CMK (cell line): Measurements from ENCODE around the gene SCUBE3.

Source experiments
- DNase-seq: peaks from one replicate; pipeline ENCODE4 v3.0.0-alpha.2; 2010; ENCODE audit warnings: low read depth

The SCUBE3 gene

DNA sequence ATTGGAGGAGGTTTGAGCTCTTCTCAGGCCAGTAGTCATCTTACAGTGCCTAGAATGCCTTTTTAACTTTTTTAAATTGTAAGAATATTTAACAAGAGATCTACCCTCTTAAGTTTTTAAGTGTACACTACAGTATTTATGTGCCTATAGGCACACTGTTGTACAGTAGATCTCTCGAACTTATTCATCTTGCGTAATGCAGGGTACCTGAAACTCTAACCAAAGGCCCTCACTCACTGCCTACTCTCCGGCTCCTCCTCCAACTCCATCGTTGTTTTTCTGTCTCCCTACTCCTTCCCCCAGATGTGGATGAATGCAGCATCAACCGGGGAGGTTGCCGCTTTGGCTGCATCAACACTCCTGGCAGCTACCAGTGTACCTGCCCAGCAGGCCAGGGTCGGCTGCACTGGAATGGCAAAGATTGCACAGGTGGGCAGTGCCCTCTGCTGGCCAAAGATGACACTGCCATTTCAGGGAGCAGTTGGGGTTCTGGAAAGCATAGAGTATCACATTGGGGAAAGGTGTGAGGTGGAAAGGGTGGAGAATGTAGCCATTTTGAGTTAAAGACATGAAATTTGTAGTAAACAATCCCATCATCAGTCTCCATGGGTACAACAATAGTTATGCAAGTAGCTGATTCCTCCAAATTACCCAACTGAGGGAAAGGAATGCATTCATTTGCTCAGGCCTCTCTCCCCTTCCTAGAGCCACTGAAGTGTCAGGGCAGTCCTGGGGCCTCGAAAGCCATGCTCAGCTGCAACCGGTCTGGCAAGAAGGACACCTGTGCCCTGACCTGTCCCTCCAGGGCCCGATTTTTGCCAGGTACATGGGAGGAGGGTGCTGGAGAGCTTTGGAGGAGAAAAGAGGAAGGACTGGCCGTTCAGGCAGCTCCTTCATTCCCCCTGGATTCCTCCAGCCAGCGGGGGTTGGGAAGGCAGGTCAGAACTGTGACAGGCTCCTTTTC, 27.4 kb downstream of the SCUBE3 start:
- DNase-seq: peak; percentile 33

DNA sequence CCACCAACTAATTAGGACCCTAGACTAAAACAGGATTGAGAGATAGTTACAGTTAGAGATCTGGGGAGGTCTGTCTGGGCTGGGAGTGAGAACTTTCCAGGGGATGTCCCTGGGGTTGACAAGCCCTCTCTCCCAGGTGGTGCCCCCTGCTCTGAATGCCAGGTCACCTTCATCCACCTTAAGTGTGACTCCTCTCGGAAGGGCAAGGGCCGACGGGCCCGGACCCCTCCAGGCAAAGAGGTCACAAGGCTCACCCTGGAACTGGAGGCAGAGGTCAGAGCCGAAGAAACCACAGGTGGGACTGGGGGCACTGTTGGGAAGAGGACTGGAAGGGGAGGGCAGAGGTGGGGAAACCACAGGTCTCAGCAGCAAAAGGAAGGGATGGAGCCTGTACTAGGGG, 28.7 kb downstream of the SCUBE3 start:
- DNase-seq: no peak

DNA sequence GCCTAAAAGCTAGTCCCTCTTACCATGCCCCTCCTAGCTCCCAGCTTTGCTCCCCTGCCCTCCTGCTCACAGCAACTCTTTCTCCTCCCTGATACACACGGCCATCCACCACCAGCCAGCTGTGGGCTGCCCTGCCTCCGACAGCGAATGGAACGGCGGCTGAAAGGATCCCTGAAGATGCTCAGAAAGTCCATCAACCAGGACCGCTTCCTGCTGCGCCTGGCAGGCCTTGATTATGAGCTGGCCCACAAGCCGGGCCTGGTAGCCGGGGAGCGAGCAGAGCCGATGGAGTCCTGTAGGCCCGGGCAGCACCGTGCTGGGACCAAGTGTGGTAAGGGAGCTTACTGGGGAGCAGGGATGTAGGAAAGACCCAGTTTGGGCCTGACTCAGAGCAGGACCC, 29.1 kb downstream of the SCUBE3 start:
- no peak for DNase-seq

DNA sequence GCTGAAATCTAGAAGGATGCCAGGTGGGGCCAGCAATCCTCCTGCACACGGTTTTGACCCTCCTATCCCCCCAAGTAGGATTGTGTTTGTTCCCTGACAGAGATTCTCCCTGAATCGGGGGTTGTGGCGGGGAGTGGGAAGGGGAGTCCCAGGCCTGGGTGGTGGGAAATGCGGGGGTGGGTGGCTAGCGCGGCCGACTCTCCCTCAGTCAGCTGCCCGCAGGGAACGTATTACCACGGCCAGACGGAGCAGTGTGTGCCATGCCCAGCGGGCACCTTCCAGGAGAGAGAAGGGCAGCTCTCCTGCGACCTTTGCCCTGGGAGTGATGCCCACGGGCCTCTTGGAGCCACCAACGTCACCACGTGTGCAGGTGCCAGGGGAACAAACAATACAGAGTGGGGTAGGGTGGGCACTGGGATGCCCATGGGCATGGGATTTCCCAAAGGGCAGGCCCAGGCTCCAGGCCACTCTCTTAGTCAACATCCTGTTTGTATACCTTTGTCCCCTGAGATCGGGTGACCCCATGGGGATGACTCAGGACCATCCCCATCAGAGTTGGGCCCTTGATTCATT, 29.7 kb downstream of the SCUBE3 start:
- DNase-seq: no peak

DNA sequence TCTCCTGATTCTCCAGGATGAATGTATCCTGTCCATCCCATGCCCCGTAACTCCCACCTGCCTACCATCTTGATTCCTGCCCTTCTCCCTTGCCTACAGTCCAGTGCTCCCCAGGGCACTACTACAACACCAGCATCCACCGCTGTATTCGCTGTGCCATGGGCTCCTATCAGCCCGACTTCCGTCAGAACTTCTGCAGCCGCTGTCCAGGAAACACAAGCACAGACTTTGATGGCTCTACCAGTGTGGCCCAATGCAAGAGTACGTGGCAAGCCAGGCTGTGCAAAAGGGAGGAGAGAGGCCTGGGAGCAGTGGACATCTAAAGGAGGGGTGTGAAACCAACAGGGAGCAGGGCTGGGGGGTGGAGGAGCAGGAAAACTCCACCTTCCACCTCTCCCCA, 30.8 kb downstream of the SCUBE3 start:
- DNase-seq: no peak

DNA sequence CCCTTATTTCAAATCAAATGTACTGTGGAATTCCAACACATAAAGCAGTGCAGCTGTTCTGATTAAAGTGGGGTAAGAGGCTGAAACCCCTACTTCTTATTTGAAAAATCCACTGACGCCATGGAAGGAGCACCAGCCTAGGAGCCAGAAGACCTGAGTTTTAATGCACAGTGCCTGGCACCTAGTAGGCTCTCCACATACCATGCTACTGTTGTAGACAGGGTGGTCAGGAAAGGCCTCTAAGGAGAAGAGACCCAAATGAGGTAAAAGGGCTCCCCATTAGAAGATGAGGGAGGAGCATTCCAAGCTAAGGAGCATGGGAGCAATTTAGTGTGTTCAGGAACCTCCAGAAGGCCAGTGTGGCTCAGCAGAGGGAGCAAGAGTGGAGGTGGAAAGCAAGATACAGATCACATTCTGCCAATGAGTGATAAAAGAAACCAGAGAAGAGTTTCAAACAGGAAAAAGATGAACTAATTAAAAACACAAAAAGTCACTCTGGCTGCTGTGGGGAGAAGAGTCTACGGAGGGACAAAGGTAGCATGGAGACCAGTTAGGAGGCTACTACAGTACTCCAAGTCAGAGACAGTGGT, 34.0 kb downstream of the SCUBE3 start:
- DNase-seq: no peak

DNA sequence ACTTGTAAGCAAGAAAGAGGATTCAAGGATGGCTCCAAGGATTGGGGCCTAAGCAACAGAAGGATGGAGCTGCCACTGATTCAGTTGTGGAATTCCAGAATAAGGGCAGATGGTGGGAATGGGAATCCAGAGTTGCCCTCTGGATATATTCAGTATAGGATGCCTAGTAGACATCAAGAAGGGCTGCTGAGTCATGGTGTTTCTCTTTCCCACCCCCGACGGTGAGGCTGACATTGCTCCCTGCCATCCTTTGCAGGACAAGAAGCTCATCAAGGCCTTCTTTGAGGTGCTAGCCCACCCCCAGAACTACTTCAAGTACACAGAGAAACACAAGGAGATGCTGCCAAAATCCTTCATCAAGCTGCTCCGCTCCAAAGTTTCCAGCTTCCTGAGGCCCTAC, 34.5 kb downstream of the SCUBE3 start:
- DNase-seq: no peak

DNA sequence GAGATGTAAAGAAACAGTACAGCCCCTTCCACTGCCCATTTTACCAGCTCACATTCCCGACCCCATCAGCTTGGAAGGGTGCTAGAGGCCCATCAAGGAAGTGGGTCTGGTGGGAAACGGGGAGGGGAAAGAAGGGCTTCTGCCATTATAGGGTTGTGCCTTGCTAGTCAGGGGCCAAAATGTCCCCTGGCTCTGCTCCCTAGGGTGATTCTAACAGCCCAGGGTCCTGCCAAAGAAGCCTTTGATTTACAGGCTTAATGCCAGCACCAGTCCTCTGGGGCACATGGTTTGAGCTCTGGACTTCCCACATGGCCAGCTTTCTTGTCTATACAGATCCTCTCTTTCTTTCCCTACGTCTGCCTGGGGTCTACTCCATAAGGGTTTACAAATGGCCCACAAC, 35.2 kb downstream of the SCUBE3 start:
- no peak for DNase-seq

DNA sequence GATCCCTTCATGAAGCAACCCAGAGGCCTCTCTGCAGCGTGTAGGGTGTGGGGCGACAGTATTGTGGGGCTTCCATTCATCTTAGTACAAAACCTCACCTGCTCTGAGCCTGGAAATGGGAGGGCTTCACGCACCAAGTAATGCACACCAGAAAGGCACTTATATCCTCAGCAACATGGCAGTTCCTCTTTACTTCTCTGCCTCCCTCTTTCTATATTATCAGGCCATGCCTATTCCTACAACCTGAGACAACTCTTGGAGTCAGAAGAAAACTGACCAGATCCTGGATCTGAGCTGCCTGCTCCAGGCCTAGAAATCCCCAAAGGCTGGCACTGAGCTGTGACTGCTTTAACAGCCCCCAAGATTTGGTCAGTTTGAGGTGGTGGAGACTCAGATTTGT, 38.2 kb downstream of the SCUBE3 start:
- no peak for DNase-seq

DNA sequence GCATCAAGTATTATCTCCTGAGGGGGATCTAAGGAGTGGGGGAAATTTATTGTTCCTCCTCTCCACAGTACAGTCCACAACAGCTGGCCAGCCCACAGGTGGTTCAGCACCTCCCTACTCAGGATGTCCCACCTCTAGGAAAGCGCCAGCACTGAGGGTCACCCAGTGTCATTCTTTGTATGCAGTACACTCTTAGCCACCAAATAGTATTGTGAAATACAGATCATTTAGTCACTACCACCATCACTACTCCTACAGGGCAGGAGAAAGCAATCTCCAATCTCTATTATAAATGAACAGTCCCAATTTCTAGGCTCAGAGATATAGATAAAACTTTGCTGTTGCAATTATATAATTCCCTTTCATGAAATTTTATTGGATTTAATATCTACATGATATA, 39.5 kb downstream of the SCUBE3 start:
- DNase-seq: no peak

DNA sequence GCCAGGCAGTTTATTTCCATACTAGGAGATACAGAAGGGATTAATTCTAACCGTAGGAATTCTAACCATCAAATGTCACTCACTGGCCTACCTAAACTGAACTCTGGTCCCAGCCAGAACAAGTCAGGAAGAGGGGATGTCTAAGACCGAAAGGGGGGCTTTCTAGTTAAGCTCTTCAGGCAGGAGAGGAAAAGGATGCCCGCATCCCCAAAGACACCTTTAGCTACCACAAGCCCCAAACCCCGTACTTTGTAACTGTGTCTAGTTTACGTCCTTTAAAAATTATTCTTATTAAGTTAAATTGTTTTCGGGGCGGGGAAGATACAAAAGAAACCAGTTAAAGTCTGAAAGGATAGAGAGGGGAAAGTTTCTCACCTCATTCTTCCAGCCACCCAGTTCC, 44.6 kb downstream of the SCUBE3 start:
- no peak for DNase-seq

DNA sequence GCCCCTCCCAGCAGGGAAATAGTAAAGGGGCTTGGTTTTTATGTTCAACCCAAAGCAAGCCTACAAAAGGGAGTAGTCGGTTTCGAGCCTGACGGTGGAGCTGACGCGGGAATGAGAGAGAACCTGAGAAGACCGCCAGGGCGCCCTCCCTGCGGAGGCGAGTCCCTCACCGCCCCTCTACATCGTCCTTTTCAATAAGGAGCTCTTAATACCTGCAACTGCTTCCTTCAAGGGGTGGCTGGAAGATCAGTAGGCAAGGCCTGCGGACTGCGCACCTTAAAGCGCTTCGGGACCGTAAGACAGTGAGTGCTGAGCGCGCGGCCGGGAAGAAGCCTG, 45.1 kb downstream of the SCUBE3 start:
- peak; percentile 14 for DNase-seq

DNA sequence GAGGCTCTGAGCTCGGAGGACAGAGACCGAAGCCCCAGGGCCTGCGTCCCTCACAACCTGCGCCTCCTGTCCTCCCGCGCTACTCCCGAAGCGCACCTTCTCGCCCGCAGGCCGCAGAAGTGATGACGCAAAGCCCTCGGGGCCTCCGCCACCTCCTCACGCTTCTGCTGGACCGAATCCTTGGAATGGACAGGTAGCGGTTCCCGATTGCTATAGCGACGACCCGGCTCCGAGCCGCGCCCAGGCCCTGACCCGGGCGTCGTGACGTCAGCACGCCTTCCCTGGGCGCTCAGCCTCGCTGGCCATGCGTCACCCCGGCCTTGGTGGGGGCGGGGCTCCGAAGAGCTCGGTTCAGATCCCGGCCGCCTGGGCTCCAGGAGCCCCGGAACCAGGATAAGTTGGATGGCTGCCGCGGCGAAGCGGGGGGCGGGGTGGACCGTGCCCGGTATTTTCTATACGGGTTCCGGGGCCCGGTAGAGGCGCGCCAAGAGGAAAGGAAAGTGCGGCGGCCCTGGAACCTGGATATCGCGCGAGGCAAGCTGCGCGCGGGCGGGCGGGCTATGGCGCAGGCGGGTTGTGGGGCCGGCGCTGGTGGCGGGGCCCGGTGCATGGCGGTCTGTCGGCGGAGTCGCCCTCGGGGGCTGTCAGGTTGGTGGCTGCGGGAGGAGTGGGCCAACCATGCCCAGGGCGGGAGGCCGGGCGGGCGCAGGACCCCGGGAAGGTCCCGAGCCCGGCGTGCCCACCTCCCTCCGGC, 45.6 kb downstream of the SCUBE3 start, which contains the start of gene ZNF76:
ZNF76 (plus strand) TSS at position 542 of the 754 bp plus-strand sequence. CDS start 21,417 bp downstream, outside the sequence.
- peak; percentile 85 for DNase-seq

DNA sequence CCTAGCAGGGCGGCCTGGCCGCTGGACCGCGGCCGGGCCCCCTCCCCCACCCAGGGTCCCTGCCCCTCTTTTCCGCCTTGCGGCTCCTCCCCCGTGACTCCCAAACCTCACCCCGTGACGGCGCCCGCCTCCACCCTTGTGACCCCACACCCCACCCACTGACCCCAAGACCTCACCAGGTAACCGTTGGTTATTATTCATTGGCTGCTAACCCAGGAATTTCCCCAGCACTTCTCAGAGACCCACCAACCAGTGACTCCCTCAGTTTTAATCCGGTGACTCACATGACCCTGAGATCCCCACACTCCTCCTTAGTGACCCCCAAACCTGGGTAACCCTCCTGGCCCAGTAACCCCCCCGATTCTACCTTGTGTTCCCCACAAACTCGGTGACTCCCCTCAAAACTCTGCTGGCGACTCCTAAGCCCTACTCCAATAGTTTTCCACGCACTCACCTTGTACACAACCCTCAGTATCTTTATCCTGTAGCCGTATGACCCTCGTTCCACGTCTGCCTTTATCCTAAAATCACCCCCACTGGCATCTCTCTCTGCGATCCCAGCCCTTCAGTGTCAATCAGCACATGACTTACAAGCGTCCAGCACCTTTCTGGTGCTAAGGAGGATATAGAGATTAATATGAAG, 46.3 kb downstream of the SCUBE3 start:
- DNase-seq: peak; percentile 71

DNA sequence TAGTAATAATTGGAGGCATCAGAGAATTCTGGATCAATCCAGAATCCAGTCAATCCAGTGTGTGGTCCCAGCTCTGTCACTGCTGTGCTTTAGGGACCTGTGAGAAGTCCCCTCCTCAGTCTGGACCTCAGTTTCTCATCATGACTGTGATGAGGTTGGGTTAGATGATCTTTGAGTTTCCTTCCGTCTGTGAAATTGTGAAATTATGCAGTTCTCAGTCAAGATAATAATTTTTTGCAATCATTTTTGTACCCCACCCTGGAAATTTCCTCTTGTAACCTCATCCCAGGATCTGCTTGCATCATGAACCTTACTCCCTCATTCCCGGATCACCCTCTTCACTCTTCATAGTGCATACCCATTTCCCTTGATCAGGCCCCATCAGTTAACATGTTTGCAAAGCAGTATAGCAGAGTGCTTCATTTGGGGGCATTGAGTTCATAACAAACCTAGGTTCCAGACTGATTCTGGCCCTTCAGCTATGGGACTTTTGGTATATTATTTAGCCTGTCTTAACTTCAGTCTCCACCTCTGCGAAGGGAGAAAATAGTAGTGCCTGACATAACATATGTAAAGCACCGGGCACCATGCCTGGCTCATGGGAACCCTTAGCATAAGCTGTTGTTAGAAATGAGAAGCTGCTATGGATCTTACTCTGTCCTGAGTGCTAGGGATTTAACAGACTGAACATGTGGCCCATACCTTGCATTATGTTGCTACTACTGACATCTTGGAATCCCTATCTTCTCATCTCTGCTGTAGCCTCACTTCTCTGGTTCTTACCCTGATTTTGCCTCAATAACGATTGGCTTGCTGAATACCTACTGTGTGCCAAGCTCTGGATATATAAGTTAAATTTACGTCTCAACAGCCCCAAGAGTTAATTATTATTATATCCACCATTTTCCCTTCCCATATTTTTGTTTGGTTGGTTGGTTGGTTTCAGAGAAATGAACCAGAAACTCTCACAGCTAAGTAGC, 47.1 kb downstream of the SCUBE3 start:
- DNase-seq: no peak

DNA sequence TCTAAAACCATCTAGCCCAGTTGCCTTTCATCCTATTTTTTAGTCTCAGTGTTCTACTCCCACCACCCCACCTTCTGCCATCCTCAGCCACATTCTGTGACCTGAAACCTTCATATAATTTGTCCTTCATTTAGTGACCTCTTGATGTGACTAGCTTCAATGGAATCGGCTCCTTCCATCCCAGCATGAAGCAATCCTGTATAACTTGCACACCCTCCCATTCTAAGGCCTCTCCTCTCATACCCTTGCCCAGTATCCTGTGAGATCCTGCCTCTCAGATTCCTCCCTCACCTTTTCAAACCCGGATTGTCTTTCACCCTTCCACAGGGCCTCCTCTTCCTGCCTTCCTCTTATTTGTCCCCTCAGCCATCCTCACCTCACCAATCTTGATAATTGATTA, 48.8 kb downstream of the SCUBE3 start:
- DNase-seq: no peak

DNA sequence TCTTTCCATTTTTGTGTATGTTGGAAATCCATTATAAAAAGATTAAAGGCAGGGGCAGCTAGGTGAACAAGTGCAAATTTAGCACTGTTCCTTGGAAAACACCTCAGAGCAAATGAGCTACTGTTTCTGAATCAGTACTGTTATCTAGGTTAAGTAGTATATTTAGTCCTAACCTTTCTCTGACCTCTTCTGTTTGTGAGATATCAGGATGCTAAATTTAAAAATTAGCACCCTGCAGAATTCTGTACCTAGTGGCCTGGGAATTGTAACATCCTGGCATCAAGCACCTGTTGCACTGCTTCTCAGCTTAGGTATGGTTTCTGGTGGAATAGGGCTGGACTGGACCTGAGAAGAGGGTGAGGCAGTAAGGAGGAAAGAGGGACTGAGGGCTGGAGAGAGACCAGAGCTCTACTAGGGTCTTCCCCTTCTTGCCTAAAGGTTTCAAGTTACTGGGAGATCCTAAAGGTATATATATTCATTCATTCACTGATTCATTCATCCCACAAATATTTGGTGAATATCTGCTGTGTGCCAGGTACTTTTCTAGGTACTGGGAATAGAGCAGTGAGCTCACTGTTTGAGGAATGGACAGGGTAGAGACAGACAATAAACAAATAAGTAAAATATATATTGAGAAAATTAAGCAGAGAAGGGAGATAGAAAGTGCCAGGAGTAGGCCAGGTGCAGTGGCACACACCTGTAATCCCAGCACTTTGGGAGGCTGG, 51.0 kb downstream of the SCUBE3 start:
- no peak for DNase-seq

DNA sequence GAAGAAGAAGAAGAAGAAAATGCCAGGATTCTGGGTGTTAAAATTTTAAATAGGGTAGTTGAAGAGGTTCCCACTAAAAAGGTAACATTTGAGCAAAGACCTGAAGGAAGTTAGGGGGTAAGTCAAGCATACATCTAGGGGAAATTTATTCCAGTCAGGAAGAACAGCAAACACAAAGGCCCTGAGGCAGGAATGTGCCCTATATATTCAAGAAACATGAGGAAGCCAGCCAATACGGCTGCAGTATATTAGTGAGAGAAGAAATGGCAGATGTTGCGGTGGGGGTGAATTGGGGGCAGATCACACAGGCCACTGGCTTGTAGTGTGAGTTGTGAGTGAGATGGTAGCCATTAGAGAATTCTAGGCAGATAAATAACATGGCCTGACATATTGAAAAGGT, 51.8 kb downstream of the SCUBE3 start:
- DNase-seq: no peak

DNA sequence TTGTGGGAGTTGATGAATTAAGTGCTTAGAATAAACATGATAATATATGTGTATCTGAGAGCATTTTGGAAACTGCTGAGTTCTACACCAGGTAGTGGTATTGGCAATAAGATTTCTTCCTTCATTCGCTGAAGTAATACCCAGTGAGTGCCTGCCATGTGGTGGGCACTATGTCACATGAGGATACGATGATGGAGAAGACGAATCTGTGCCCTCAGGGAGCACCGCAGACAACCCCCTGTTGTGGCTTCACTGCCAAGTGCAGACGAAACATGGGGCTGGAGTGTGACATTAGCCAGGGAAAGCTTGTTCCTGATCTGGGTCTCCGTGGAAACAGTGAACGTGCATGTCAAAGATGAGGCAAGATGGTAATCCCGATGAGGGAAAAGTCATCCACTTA, 53.7 kb downstream of the SCUBE3 start:
- no peak for DNase-seq

DNA sequence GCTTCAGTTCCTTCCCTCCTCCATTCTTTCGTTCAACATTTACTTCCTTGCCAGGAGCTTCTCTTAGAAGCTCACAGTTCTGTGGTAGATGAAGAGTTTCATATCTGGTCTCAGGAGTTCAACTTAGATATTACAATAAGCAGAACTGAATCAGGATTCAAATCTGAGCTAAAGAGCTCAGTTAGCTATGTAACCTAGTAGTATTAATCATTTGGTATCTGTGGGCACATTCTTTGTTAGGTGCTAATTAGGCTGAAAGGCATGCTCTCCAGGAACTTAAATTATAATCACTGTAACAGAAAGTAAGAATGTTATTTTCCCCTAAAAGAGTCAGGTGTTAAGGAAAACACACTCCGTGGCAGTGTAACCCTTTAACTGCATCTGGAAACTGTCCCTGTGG, 54.1 kb downstream of the SCUBE3 start:
- no peak for DNase-seq
